Fibroblast of skin of scalp (primary cell): Measurements from ENCODE around the gene CDC7. TPM values are rescaled to one million over a fixed set of nuclear protein-coding genes. Genes with fewer than 3 reads are reported as not detected.
"Not testable (repeated sequence)": the region's sequence is repeated elsewhere in the genome, so short reads cannot be mapped to it uniquely, and the experiment has no call there.

Experiments
- DNase-seq: peaks from one replicate; pipeline ENCODE4 v3.0.0-alpha.2; 2013
- polyA plus RNA-seq, 2 experiments: library from polyadenylated mRNA; unstranded; fragments of 120-200 nt; gene quantifications; one replicate each; pipeline ENCODE4 v1.2.1, GENCODE V29; 2013; ENCODE audit not compliant: insufficient read length in 2 of 2

The CDC7 gene
- 6.3 TPM for polyA plus RNA-seq (2013, experiment 1 of 2; ENCODE audit: insufficient read length)
- polyA plus RNA-seq (2013, experiment 2 of 2; ENCODE audit: insufficient read length), result 6.6 TPM

DNA sequence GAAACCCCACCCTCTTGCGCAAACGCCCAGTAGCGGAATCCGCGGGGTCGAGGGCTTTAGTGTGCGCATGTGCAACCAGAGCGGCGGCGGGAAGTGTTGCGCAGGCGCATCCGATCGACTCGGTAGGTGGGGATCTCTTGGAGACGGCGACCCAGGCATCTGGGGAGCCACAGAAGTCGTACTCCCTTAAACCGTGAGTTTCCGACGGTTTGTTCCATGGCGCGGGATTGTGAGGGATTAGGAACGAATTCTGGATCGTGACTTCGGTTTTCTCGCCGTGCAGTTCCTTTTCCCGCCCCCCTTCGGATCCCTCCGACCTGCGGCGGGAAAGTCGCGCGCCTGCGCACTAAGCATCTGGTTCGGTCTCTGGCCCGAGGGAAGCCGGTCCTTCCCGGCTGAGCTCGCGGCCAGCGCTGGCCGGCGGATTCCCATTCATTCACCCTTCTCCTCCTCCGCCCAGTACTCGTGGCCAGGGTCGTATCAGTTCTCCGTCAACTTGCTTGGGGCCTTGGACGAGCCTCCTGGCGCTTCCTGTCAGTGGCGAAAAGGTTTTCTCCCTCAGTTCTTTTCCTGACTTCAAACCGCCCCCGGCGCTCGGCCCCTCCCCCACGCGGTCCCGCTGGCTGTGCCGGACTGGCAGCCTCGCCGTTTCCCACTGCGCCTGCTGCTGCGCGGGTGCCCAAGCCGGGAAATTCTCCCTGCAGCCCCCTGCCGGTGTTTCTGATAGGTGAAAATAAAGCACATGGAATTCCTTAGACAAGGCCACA, at the start of gene CDC7:
TSS of gene CDC7 (plus strand) at position 96 of the 767 bp plus-strand sequence. CDS start 866 bp downstream, outside the sequence.
- peak; percentile 93 for DNase-seq

DNA sequence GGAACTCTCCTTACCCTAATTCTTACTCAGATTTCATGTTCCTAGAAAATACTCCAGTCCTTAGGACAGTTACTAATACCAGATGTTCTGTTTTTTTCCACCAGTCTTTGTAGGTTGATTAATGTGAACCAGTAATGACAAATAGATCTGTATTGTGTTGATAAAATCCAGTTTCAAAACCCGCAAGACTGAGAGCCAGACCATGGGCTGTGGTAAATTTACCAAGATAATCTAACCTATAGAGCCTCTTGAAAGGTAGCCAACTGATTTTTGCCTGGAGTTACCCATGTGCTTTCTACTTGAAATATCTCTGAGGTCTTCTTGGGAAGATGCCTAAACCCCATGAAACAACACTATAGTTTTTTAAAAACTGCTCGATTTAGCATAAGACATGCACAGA, 46.5 kb upstream of the CDC7 start:
- DNase-seq, result no peak

- DNase-seq, result no peak
These were observed 45.3 kb upstream of the CDC7 start for GRCh38 chr1:91455334-91455733.

GRCh38 chr1:91455896-91456295, 44.8 kb upstream of the CDC7 start:
- DNase-seq, result no peak

GRCh38 chr1:91465350-91465749, 35.3 kb upstream of the CDC7 start:
- DNase-seq, result not testable (repeated sequence)

GRCh38 chr1:91476533-91477217, 24.0 kb upstream of the CDC7 start:
- no peak for DNase-seq

DNA sequence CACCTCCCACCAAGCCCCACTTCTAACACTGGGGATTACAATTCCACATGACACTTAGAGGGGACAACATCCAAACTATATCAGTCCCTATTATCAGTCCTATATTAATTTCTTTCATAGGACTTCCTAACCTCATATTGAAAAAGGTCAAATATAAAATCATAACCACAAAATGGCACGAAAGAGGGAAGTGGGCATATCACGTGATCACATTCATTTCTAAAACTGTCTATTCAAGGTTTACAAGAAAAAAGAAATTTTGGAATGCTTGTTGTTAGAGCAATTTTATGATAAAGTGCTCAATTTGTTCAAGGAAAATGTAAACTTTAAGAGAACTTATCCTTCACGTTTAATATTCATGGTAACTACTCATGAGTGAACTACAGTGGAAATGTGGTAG, 13.2 kb upstream of the CDC7 start:
- DNase-seq, result no peak

- DNase-seq, result peak; percentile 3
These were observed 10.2 kb upstream of the CDC7 start for GRCh38 chr1:91490501-91490900.

DNA sequence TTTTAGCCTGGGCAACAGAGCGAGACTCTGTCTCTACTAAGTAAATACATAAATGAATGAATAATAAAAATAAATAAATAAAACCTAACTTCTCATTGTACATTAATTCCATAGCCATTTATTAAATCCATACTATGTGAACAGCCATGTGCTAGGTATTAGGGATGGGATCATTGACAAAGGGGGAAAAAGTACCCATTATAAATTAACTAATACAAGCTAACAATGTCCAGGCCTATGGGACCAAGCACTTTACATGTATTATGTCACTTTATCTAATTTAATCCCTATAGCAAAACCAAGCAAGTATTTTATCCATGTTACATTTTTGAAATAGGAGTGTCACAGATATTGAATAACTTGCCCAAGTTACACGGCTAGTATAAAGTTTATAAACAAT, 2.6 kb upstream of the CDC7 start:
- no peak for DNase-seq

DNA sequence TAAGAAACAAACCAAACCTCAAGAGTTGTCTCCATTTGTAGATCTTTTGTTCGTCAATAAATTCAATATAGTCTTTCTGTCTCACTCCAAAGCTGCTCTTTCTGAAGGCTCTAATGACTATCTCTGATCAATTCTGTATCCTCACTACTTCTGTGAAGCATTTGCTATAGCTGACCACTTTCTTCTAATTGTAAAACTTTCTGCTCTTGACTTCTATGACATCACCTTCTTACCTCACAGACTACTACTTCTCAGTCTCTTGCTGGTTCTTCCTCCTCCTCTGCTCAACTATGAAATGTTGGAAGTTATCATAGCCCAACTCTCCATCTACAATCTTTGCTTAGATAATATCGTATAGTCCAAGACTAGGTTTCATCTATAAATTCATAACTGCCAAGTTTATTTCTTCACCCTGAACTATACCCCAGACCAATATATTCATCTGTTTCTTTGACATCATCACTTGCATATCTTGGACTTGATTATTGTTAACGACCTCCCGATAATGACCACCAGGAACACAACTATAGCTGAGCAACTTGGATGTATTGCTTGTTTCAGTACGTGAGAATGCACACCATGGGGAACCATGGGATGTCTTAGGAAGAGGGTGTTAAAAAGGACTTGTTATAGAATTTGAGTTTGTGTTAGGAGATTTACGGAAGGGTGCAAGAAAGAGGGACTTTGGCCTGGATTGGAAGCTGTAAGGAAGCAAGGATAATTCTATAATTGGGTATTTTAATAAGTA, 2.0 kb upstream of the CDC7 start:
- no peak for DNase-seq

DNA sequence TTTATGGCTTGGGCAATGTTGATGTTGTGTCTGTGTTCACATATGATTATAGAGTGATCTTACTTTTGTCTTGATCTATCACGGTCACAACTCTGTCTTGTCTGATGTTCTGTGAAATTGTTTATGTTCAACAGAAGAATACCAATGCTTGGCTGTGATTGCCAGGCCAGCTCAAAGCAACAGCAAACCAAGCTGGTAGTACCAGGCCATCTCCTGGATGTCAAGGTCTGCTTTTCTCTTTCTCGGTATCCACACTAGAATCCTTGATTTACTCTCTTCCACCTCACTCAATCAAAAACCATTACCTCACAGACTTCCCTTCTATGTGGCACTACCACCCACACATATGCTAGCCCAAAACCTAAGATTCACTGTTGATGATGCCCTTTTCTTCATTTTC, 1.3 kb upstream of the CDC7 start:
- no peak for DNase-seq

DNA sequence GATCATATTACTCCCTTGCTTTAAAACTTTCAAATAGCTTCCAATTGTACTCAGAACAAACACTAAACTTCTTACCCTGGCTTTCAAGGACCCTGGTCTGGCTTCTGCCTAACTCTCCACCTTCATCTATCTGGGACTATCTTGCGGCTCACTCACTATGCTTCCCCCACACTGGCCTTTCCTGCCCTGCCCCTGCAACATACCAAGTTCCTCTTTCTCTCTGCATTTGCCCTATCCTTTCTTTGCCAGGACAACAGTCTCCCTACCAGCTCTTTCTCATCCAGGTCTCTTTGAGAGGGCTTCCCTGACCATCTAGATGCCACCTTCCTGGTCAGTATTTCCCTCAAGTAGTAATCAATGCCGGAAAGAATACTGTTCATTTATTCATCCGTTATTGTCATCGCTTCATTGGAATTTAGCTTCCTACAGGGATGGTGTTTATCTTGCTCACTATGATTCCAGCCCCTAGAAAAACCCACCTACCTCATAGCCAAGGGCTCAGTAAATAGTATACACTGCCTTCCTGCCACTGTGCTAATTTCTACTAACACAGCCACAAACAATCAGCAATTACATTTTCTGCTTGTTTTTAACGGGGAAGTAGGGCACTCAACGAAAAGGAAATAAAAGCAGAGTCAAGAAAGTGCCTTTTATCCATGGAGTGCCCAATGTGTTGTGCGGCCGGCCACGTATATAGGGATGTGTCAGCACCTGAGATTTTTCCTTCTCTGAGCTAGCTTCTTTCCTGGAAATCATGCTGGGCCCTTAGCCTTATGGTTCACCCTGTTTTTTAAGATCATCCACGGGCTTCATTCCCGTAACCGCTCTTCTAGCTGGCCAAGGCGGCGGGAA, 521 bp upstream of the CDC7 start:
- DNase-seq, result no peak

DNA sequence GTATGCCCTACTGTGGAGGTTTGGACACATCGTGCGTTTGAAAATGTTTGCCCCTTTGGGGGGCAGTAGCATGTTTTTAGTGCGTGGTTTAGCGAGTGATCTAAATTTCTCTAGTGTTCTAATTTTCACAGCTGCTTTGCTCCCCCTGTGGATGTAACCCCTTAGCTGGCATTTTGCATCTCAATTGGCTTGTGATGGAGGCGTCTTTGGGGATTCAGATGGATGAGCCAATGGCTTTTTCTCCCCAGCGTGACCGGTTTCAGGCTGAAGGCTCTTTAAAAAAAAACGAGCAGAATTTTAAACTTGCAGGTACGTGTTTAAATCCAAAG, 836 bp downstream of the CDC7 start:
- DNase-seq, result no peak

GRCh38 chr1:91501971-91502671, 1.5 kb downstream of the CDC7 start:
- DNase-seq, result no peak

DNA sequence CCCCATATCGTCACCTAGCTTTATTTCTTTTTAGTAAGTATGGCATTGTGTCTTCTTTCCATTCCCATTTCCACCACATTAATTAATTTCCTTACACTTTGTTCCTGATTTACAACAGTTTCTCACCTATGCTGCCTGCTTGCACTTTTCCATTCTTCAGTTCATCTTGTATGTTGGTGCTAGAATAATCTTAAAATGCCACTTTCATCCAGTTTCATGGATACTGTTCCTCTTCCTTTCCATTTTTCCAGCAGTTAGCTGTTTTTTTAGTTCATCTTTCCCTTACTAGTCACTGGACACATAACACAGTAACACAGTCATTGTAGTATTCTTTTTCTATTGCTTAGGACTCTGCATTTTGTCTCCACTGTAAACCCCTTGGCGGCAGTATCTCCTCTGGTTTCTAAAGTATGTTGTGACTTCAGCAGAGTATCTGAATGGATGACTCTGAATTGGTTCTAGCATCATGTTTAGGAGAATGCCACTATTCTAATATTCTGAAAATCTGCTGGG, 2.1 kb downstream of the CDC7 start:
- peak; percentile 64 for DNase-seq

GRCh38 chr1:91503332-91503900, 2.8 kb downstream of the CDC7 start:
- no peak for DNase-seq

DNA sequence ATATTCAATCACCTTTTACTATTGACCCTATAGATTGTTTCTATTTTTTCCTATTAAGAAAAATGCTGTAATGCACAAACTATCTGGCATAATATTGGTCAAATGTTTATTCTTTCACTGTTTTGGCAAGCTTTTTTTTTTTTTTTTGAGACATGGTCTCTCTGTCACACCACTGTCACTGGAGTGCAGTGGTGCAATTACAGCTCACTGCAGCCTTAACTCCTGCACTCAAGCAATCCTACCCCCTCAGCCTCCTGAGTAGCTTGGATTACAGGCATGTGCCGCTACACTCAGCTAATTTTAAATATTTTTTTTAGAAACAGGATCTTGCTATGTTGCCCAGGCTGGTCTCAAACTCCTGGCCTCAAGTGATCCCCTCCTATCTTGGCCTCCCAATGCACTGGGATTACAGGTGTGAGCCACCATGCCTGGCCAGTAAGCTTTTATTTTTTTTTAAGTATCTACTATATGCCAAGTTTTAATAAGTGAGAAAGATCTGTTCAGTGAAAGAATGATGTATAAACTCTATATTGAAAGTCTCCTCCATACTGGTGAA, 3.4 kb downstream of the CDC7 start:
- no peak for DNase-seq

DNA sequence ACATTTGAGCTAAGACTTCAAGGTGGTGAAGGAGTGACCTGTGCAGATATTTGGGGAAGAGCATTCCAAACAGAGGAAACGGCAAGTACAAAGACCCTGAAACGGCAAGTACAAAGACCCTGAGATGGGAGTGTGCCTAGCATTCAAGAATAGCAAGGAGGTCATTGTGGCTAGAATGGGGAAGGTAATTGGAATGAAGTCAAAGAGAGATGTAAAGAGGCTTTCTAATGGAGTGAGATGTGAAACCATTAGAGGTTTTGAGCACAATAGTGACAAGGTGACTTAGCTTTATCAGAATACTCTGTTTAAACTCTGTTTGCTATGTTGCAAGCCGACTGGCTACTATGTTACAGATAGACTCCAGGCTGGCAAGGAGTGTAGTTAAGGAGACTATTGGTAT, 4.4 kb downstream of the CDC7 start:
- no peak for DNase-seq

DNA sequence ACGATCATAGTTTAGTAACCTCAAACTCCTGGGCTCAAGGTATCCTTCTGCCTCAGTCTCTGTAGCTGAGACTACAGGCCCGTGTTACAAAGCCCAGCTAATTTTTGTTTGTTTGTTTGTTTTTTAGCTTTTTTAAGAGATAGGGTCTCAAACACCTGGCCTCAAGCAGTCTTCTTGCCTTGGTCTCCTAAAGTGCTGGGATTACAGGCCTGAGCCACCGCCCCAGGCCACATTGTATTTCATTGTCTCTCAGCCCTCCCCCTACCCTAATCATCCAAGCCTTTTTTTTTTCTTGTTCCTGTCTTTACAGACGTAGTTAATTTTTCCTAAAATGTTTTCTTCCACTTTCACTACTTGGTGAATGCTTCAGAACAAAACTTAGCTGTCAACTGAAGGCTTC, 5.4 kb downstream of the CDC7 start:
- DNase-seq, result no peak

DNA sequence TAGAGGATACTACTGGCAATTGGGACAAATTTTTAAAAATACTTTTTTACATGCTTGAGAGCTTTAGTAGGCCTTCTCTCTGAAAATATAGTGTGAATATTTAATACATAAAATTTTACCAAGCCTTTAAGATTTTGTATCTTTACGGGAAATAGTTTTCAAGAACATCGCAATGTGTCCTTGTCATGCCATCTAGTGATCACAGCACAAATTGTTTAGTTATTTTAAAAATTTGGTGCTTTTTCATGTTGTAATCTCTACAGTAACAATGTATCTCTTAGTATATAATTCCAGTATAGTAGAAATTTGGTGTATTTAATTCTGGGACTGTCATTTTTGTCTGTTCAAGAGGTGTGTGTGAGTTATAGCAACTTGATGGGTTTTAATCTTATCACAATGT, 6.7 kb downstream of the CDC7 start:
- DNase-seq, result peak; percentile 6

GRCh38 chr1:91510754-91511153, 10.1 kb downstream of the CDC7 start:
- no peak for DNase-seq
